NCI-H526 (cell line): ENCODE data around the gene OAS2.
"Not testable (repeated sequence)": the region's sequence is repeated elsewhere in the genome, so short reads cannot be mapped to it uniquely, and the experiment has no call there.

ENCODE experiments used
- DNase-seq, 2 experiments: peaks; one replicate each; lab custom pipeline; 2025; lab: John Stamatoyannopoulos, UW

The OAS2 gene

GRCh38 chr12:112985642-112986290 is 7.4 kb downstream of the OAS2 start:
- no peak for DNase-seq

- DNase-seq = no peak
These were observed 8.0 kb downstream of the OAS2 start for GRCh38 chr12:112986291-112986800.

- no peak for DNase-seq
These were observed 9.2 kb downstream of the OAS2 start for GRCh38 chr12:112987561-112987960.

GRCh38 chr12:112988224-112988623 is 9.9 kb downstream of the OAS2 start:
- DNase-seq = no peak

GRCh38 chr12:112988823-112989385 is 10.6 kb downstream of the OAS2 start:
- DNase-seq = not testable (repeated sequence)

- no peak for DNase-seq
These were observed 11.5 kb downstream of the OAS2 start for GRCh38 chr12:112989806-112990205.

- DNase-seq = peak; percentile 61 to 82
These were observed 14.5 kb downstream of the OAS2 start for GRCh38 chr12:112992541-112993398.

GRCh38 chr12:112995008-112995407 is 16.7 kb downstream of the OAS2 start:
- no peak for DNase-seq

- DNase-seq = no peak
These were observed 18.2 kb downstream of the OAS2 start for GRCh38 chr12:112996501-112996900.

GRCh38 chr12:112997506-112997905 is 19.2 kb downstream of the OAS2 start:
- DNase-seq = no peak

GRCh38 chr12:112998987-112999767 is 20.9 kb downstream of the OAS2 start:
- no peak for DNase-seq

GRCh38 chr12:113000433-113000832 is 22.1 kb downstream of the OAS2 start:
- no peak for DNase-seq

GRCh38 chr12:113002155-113002554 is 23.8 kb downstream of the OAS2 start:
- peak; percentile 31 to 45 for DNase-seq

GRCh38 chr12:113002676-113003075 is 24.4 kb downstream of the OAS2 start:
- DNase-seq = no peak

GRCh38 chr12:113003636-113004035 is 25.3 kb downstream of the OAS2 start:
- no peak for DNase-seq

- DNase-seq = peak in 1 of 2 experiments; percentile 23
These were observed 27.4 kb downstream of the OAS2 start for GRCh38 chr12:113005762-113006161.

- DNase-seq = no peak
These were observed 27.9 kb downstream of the OAS2 start for GRCh38 chr12:113006206-113006605.

GRCh38 chr12:113006641-113007040 is 28.3 kb downstream of the OAS2 start:
- DNase-seq = no peak

- DNase-seq = no peak
These were observed 28.8 kb downstream of the OAS2 start for GRCh38 chr12:113007166-113007565.

- no peak for DNase-seq
These were observed 32.4 kb downstream of the OAS2 start for GRCh38 chr12:113010701-113011100.

- DNase-seq = no peak
These were observed 36.2 kb downstream of the OAS2 start for GRCh38 chr12:113014565-113014964.

GRCh38 chr12:113016796-113017195 is 38.5 kb downstream of the OAS2 start:
- DNase-seq = no peak
